ENCODE results near the gene HCLS1. TPM values are rescaled to one million over a fixed set of nuclear protein-coding genes. Genes with fewer than 3 reads are reported as not detected.

HCLS1 gene
- polyA plus RNA-seq, 1 of the 3 experiments (the other 2 are of a cell fraction), result 0.23 TPM

DNA sequence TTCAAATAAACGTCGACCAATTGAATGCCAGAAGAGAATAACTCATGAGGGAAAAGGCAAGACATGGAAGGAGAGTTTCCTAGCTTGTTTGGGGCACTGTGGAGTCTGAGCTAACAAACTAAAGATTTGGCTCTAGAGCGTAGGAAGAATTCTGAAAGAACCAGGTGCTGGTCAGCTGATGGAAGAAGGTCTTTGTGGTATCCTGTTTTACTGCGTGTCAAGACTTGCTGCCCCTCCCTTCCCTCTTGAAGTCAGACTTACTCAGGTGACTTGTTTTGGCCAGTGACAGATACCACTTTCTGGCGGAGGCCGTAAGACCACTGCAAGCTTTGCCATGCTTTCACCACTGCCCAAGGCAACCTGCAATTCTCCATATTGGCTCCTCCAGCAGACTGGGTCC, 673 bp upstream of the HCLS1 start:
- Histone ChIP-seq H3F3A (replicated peaks; ENCODE audit: insufficient read depth) (no peaks in the 10 kb centered on the region), H2AFZ (ENCODE audit: low read depth) (no peak overlapping the region), H3K27me3 (ENCODE audit: insufficient read depth) (no peaks in the 10 kb centered on the region), H3K4me1 (ENCODE audit: control insufficient read depth in 1 of 2, insufficient read depth in 2 of 2, low read depth in 1 of 2, low read length in 1 of 2) (no peaks in the 10 kb centered on the region; a peak in 1 of 4 replicates), H3K79me2 (ENCODE audit: insufficient read depth) (no peaks in the 10 kb centered on the region), H4K20me1 (ENCODE audit: insufficient read depth) (no peaks in the 10 kb centered on the region), H3K4me3 (ENCODE audit: low read depth in 2 of 2, low read length in 1 of 2) (no peak overlapping the region), H3K27ac (ENCODE audit: low read depth in 2 of 2, low read length in 1 of 2) (no peak overlapping the region), H3K4me2 (no peak overlapping the region), H3K9me2 (no peaks in the 10 kb centered on the region), H3K9ac (no peak overlapping the region), H3K36me3 (replicated peaks in 1 of 2; ENCODE audit: control insufficient read depth in 1 of 2, insufficient read depth in 2 of 2, low read length in 1 of 2) (peaks cover 31 to 47% of the 10 kb centered on the region in 2 experiments), H3K9me3 (no peaks in the 10 kb centered on the region)
- no peak for DNase-seq
- TF ChIP-seq USF2 (IDR thresholded peaks at IDR 0.05; ENCODE audit: borderline replicate concordance, low read depth, low read length) (no peak), MEF2A (IDR thresholded peaks at IDR 0.05; ENCODE audit: borderline replicate concordance, low read depth) (no peak), SMC3 (IDR thresholded peaks at IDR 0.05; ENCODE audit: low read depth, low read length) (no peak), GABPA (IDR thresholded peaks at IDR 0.05; ENCODE audit: low read depth) (no peak), PBX3 (IDR thresholded peaks at IDR 0.05) (no peak), JUND (IDR thresholded peaks at IDR 0.05) (no peak), USF1 (IDR thresholded peaks at IDR 0.05; ENCODE audit: borderline replicate concordance, low read depth) (no peak), SIN3A (IDR thresholded peaks at IDR 0.05; ENCODE audit: borderline replicate concordance, low read depth, low read length) (no peak), MAX (IDR thresholded peaks at IDR 0.05; ENCODE audit: low read depth) (no peak)
- CTCF ChIA-PET, result interaction anchor here (1.5 kb wide), 1 partner anchor 11 kb away, joined by 4 read pairs; no protein-coding TSS in a partner anchor
- 96% methylated on average over 6 of the region's 6 CpGs for WGBS (ENCODE audit: low lambda C conversion rate)
- POLR2A ChIA-PET, result no interaction called here

GRCh38 chr3:121659586-121659985, 1.1 kb downstream of the HCLS1 start:
- Histone ChIP-seq H3K27ac (ENCODE audit: low read depth in 2 of 2, low read length in 1 of 2) (no peak overlapping the region), H3K79me2 (ENCODE audit: insufficient read depth) (no peaks in the 10 kb centered on the region)
- no peak for TF ChIP-seq IRF3 (IDR thresholded peaks at IDR 0.05; ENCODE audit: low read depth, low read length)
- no peak for TF ChIP-seq EZH2phosphoT487 (IDR thresholded peaks at IDR 0.05; ENCODE audit: borderline replicate concordance, low read depth)
- TF ChIP-seq POLR2AphosphoS5 (IDR thresholded peaks at IDR 0.05; ENCODE audit: low read depth, low read length), result no peak
- no peak for TF ChIP-seq TAF1 (IDR thresholded peaks at IDR 0.05; ENCODE audit: borderline replicate concordance, low read depth, low read length)
- no peak for TF ChIP-seq MXI1 (IDR thresholded peaks at IDR 0.05; ENCODE audit: low read depth, low read length)
- no peak for TF ChIP-seq PBX3 (IDR thresholded peaks at IDR 0.05)
- TF ChIP-seq, protein P1, sequence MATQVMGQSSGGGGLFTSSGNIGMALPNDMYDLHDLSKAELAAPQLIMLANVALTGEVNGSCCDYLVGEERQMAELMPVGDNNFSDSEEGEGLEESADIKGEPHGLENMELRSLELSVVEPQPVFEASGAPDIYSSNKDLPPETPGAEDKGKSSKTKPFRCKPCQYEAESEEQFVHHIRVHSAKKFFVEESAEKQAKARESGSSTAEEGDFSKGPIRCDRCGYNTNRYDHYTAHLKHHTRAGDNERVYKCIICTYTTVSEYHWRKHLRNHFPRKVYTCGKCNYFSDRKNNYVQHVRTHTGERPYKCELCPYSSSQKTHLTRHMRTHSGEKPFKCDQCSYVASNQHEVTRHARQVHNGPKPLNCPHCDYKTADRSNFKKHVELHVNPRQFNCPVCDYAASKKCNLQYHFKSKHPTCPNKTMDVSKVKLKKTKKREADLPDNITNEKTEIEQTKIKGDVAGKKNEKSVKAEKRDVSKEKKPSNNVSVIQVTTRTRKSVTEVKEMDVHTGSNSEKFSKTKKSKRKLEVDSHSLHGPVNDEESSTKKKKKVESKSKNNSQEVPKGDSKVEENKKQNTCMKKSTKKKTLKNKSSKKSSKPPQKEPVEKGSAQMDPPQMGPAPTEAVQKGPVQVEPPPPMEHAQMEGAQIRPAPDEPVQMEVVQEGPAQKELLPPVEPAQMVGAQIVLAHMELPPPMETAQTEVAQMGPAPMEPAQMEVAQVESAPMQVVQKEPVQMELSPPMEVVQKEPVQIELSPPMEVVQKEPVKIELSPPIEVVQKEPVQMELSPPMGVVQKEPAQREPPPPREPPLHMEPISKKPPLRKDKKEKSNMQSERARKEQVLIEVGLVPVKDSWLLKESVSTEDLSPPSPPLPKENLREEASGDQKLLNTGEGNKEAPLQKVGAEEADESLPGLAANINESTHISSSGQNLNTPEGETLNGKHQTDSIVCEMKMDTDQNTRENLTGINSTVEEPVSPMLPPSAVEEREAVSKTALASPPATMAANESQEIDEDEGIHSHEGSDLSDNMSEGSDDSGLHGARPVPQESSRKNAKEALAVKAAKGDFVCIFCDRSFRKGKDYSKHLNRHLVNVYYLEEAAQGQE (IDR thresholded peaks at IDR 0.05; ENCODE audit: low read depth, low read length), result no peak
- no peak for TF ChIP-seq FOXJ3 (CRISPR knock-in tag; IDR thresholded peaks at IDR 0.05)
- no peak for TF ChIP-seq ELF1 (IDR thresholded peaks at IDR 0.05)
- no peak for TF ChIP-seq GABPA (IDR thresholded peaks at IDR 0.05; ENCODE audit: low read depth)
- TF ChIP-seq SIN3A (IDR thresholded peaks at IDR 0.05; ENCODE audit: borderline replicate concordance, low read depth, low read length), result no peak
- no peak for TF ChIP-seq RFX5 (IDR thresholded peaks at IDR 0.05; ENCODE audit: low read length)
- TF ChIP-seq FOSL2 (IDR thresholded peaks at IDR 0.05; ENCODE audit: borderline replicate concordance, low read depth), result no peak

More at GRCh38 chr3:121659586-121659985, 1.1 kb downstream of the HCLS1 start:
- ChIA-PET CTCF (no interaction called here), POLR2A (no interaction called here)
- DNase-seq, result no peak
- no peak overlapping the region for H3K4me2 ChIP-seq
- WGBS (ENCODE audit: low lambda C conversion rate), result 95% methylated on average over 3 of the region's 3 CpGs
- H3F3A ChIP-seq (replicated peaks; ENCODE audit: insufficient read depth), result no peaks in the 10 kb centered on the region
- H3K9me2 ChIP-seq, result no peaks in the 10 kb centered on the region
- H3K4me3 ChIP-seq (ENCODE audit: low read depth in 2 of 2, low read length in 1 of 2), result no peak overlapping the region
- H4K20me1 ChIP-seq (ENCODE audit: insufficient read depth), result no peaks in the 10 kb centered on the region
- no peaks in the 10 kb centered on the region for H3K27me3 ChIP-seq (ENCODE audit: insufficient read depth)
- H3K9ac ChIP-seq, result no peak overlapping the region
- no peaks in the 10 kb centered on the region; the same call in 1 of the 2 replicates for H3K9me3 ChIP-seq
- H3K36me3 ChIP-seq (replicated peaks in 1 of 2; ENCODE audit: control insufficient read depth in 1 of 2, insufficient read depth in 2 of 2, low read length in 1 of 2), result peaks cover 21 to 29% of the 10 kb centered on the region in 2 experiments
- no peak overlapping the region for H2AFZ ChIP-seq (ENCODE audit: low read depth)
- H3K4me1 ChIP-seq (ENCODE audit: control insufficient read depth in 1 of 2, insufficient read depth in 2 of 2, low read depth in 1 of 2, low read length in 1 of 2), result no peaks in the 10 kb centered on the region; a peak in 1 of 4 replicates
